GM23338 (cell line): ENCODE data around the gene EPAS1. TPM values are rescaled to one million over a fixed set of nuclear protein-coding genes. Genes with fewer than 3 reads are reported as not detected.

ENCODE experiments used
- ATAC-seq: fragments of 200-7000 bp; cut with Tn5 transposase; 3 replicates; pipeline ENCODE4 v1.9.1; 2020
- DNase-seq: peaks from one replicate; pipeline ENCODE4 v3.0.0-alpha.2; 2015; ENCODE audit warnings: low spot score
- H2AFZ ChIP-seq: fragments of 200-600 bp; sonication (generic); 2 replicates; pipeline ENCODE4 v1.8.0; 2016; ENCODE audit warnings: antibody characterized with exemption, mild to moderate bottlenecking, moderate library complexity
- H3F3A ChIP-seq: fragments of 200-600 bp; sonication (generic); replicated peaks from 2 replicates; pipeline ENCODE4 v1.8.0; 2017; ENCODE audit warnings: antibody characterized with exemption, mixed run types, low read depth
- H3K27ac ChIP-seq: fragments of 200-600 bp; sonication (generic); 2 replicates; pipeline ENCODE4 v1.6.1; 2016; ENCODE audit warnings: low read depth
- H3K27me3 ChIP-seq: fragments of 200-600 bp; sonication (generic); 2 replicates; pipeline ENCODE4 v1.8.0; 2016; ENCODE audit warnings: mild to moderate bottlenecking, mixed run types, moderate library complexity; ENCODE audit not compliant: insufficient read depth
- H3K36me3 ChIP-seq: fragments of 200-600 bp; sonication (generic); 2 replicates; pipeline ENCODE4 v1.8.0; 2016; ENCODE audit warnings: mild to moderate bottlenecking; ENCODE audit not compliant: insufficient read depth
- H3K4me1 ChIP-seq: fragments of 200-600 bp; sonication (generic); 2 replicates; pipeline ENCODE4 v1.8.0; 2016; ENCODE audit warnings: mild to moderate bottlenecking, moderate library complexity; ENCODE audit not compliant: insufficient read depth
- H3K4me2 ChIP-seq: fragments of 200-600 bp; sonication (generic); 2 replicates; pipeline ENCODE4 v1.7.1; 2017; ENCODE audit warnings: mixed run types
- H3K4me3 ChIP-seq: fragments of 200-600 bp; sonication (generic); 2 replicates; pipeline ENCODE4 v1.6.1; 2016; ENCODE audit warnings: mixed run types
- H3K79me2 ChIP-seq: fragments of 200-600 bp; sonication (generic); replicated peaks from 2 replicates; pipeline ENCODE4 v1.8.0; 2017; ENCODE audit warnings: mild to moderate bottlenecking; ENCODE audit not compliant: insufficient read depth
- H3K9me2 ChIP-seq: fragments of 200-600 bp; sonication (generic); 2 replicates; pipeline ENCODE4 v1.8.0; 2017; ENCODE audit not compliant: insufficient read depth
- H4K20me1 ChIP-seq: fragments of 200-600 bp; sonication (generic); replicated peaks from 2 replicates; pipeline ENCODE4 v1.8.0; 2017; ENCODE audit warnings: mild to moderate bottlenecking; ENCODE audit not compliant: insufficient read depth
- H3K27ac Mint-ChIP-seq: 2 replicates; pipeline ENCODE4 v1.8.0; 2020; ENCODE audit warnings: inconsistent platforms, mild to moderate bottlenecking, moderate library complexity, mixed read lengths
- H3K27me3 Mint-ChIP-seq: 3 replicates; pipeline ENCODE4 v1.8.0; 2022; ENCODE audit warnings: low read depth, mild to moderate bottlenecking, moderate library complexity, mixed read lengths, inconsistent platforms; ENCODE audit not compliant: insufficient read depth, poor library complexity
- H3K36me3 Mint-ChIP-seq: 3 replicates; pipeline ENCODE4 v1.8.0; 2021; ENCODE audit warnings: low read depth, mild to moderate bottlenecking, inconsistent platforms, moderate library complexity, mixed read lengths
- H3K4me1 Mint-ChIP-seq: 3 replicates; pipeline ENCODE4 v1.8.0; 2020; ENCODE audit warnings: mild to moderate bottlenecking, inconsistent platforms, mixed read lengths
- H3K4me3 Mint-ChIP-seq: 3 replicates; pipeline ENCODE4 v1.8.0; 2021; ENCODE audit warnings: moderate library complexity, mild to moderate bottlenecking, inconsistent platforms, mixed read lengths
- H3K9me3 Mint-ChIP-seq: 3 replicates; pipeline ENCODE4 v1.8.0; 2020; ENCODE audit warnings: moderate library complexity, mild to moderate bottlenecking, inconsistent platforms, mixed read lengths
- CREB1 ChIP-seq: fragments of 250-450 bp; sonication (Bioruptor Pico); IDR thresholded peaks from 2 replicates; pipeline ENCODE4 v1.5.0; 2020; ENCODE audit warnings: low read depth, mild to moderate bottlenecking, moderate library complexity
- EZH2 ChIP-seq: fragments of 200-600 bp; sonication (generic); IDR thresholded peaks from one replicate; pipeline ENCODE4 v1.8.0; 2017; ENCODE audit warnings: antibody characterized with exemption, mild to moderate bottlenecking, low read depth; ENCODE audit not compliant: unreplicated experiment
- NANOG ChIP-seq: IDR thresholded peaks from 2 replicates; pipeline ENCODE4 v1.6.1; 2016; ENCODE audit warnings: antibody characterized with exemption, borderline replicate concordance
- POLR2AphosphoS5 ChIP-seq: IDR thresholded peaks from 2 replicates; pipeline ENCODE4 v1.6.1; 2016; ENCODE audit warnings: antibody characterized with exemption, low read depth
- STAT1 ChIP-seq: IDR thresholded peaks from one replicate; pipeline ENCODE4 v1.6.1; 2016; ENCODE audit warnings: antibody characterized with exemption; ENCODE audit not compliant: unreplicated experiment
- ZNF114 ChIP-seq: fragments of 250-450 bp; sonication (Bioruptor Pico); IDR thresholded peaks from 2 replicates; pipeline ENCODE4 v1.5.0; 2020; ENCODE audit warnings: mild to moderate bottlenecking, moderate library complexity
- ZNF331 ChIP-seq: fragments of 250-450 bp; sonication (Bioruptor Pico); IDR thresholded peaks from 2 replicates; pipeline ENCODE4 v1.5.0; 2020; ENCODE audit warnings: low read depth, mild to moderate bottlenecking, moderate library complexity
- ZNF462 ChIP-seq: fragments of 250-450 bp; sonication (Bioruptor Pico); IDR thresholded peaks from 2 replicates; pipeline ENCODE4 v1.5.0; 2020; ENCODE audit warnings: mild to moderate bottlenecking, moderate library complexity
- polyA plus RNA-seq: library from polyadenylated mRNA; unstranded; fragments of >200 nt; fragmentation: Nextera tagmentation; extraction: Ambion mirVana; gene quantifications from 2 replicates; pipeline ENCODE4 v1.2.1, GENCODE V29; 2016
- total RNA-seq: library from RNA; depleted of rRNA; stranded (reverse); fragments of >200 nt; shearing (Covaris generic); gene quantifications from 2 replicates; pipeline ENCODE4 v1.2.3, GENCODE V29; 2014
- TF ChIP-seq, protein P1 (sequence below), 2 experiments: fragments of 200-600 bp in 1 of 2; sonication (generic) in 1 of 2; conservative IDR thresholded peaks; 2 replicates each; pipeline versions ENCODE4 v1.5.1 to v1.6.1; 2016 to 2017; ENCODE audit warnings: antibody characterized with exemption in 2 of 2, low read depth in 2 of 2, mild to moderate bottlenecking in 2 of 2, moderate library complexity in 1 of 2
- TF ChIP-seq, protein P2 (sequence below): IDR thresholded peaks from 2 replicates; pipeline ENCODE4 v1.6.1; 2016; ENCODE audit warnings: antibody characterized with exemption

Gene EPAS1
- total and polyA plus RNA-seq, 2 experiments from 2014 or later: 0.68 to 5.4 TPM

DNA sequence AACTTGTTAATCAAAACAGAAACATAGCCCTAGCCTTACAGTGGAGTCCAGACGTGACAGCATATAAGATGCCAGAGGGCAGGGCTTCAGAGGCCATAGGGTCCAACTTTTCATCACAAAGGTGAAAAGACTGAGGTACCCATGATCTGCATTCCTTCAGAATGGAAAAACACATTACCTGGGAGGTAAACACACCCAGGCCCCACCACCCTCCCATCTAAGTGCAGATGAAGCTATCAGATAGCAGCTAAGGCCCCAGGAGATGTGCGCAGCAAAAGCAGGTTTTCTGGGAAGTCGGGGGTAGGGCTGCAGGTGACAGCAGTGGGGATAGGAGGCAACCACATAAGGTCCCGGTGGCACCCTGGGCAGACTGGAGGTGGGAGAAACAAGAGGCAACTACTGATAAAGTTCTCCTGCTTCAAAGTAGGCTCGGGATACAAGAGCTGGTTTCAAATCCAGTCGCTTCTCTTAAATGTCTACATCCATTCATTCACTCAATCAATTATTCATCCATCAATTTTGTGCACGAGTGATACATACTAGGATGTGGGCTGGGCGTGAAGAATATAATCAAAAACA is 107.1 kb downstream of the EPAS1 start (continued):
- TF ChIP-seq, protein P1, sequence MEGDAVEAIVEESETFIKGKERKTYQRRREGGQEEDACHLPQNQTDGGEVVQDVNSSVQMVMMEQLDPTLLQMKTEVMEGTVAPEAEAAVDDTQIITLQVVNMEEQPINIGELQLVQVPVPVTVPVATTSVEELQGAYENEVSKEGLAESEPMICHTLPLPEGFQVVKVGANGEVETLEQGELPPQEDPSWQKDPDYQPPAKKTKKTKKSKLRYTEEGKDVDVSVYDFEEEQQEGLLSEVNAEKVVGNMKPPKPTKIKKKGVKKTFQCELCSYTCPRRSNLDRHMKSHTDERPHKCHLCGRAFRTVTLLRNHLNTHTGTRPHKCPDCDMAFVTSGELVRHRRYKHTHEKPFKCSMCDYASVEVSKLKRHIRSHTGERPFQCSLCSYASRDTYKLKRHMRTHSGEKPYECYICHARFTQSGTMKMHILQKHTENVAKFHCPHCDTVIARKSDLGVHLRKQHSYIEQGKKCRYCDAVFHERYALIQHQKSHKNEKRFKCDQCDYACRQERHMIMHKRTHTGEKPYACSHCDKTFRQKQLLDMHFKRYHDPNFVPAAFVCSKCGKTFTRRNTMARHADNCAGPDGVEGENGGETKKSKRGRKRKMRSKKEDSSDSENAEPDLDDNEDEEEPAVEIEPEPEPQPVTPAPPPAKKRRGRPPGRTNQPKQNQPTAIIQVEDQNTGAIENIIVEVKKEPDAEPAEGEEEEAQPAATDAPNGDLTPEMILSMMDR (conservative IDR thresholded peaks at IDR 0.05; ENCODE audit: low read depth in 2 of 2): no peak
- TF ChIP-seq CREB1 (no peak), STAT1 (no peak)

GRCh38 chr2:46407852-46408455 is 110.7 kb downstream of the EPAS1 start:
- Histone ChIP-seq H3K36me3 (no peaks in the 10 kb centered on the region), H2AFZ (no peak overlapping the region), H3F3A (no peaks in the 10 kb centered on the region), H3K27ac (no peak overlapping the region), H3K4me1 (no peaks in the 10 kb centered on the region), H3K27me3 (no peaks in the 10 kb centered on the region), H3K79me2 (no peaks in the 10 kb centered on the region), H3K4me2 (no peak overlapping the region), H3K4me3 (no peak overlapping the region), H4K20me1 (no peaks in the 10 kb centered on the region), H3K9me2 (no peaks in the 10 kb centered on the region)
- Mint-ChIP-seq H3K36me3 (no peaks in the 10 kb centered on the region), H3K9me3 (no peaks in the 10 kb centered on the region), H3K27me3 (peaks cover 12% of the 10 kb centered on the region), H3K27ac (no peak overlapping the region), H3K4me1 (peaks cover 4% of the 10 kb centered on the region; the same call in 2 of the 3 replicates), H3K4me3 (no peak overlapping the region)
- ATAC-seq: no peak
- TF ChIP-seq ZNF114 (CRISPR knock-in tag) (no peak), CREB1 (no peak), ZNF331 (CRISPR knock-in tag) (no peak), EZH2 (no peak), ZNF462 (no peak), POLR2AphosphoS5 (no peak), NANOG (no peak)
- TF ChIP-seq, protein P2, sequence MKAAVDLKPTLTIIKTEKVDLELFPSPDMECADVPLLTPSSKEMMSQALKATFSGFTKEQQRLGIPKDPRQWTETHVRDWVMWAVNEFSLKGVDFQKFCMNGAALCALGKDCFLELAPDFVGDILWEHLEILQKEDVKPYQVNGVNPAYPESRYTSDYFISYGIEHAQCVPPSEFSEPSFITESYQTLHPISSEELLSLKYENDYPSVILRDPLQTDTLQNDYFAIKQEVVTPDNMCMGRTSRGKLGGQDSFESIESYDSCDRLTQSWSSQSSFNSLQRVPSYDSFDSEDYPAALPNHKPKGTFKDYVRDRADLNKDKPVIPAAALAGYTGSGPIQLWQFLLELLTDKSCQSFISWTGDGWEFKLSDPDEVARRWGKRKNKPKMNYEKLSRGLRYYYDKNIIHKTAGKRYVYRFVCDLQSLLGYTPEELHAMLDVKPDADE: no peak
- no peak for DNase-seq
